Stomach (tissue), 9 donors: ENCODE data around the gene POLL. TPM values are rescaled to one million over a fixed set of nuclear protein-coding genes. Genes with fewer than 3 reads are reported as not detected.
A peak's percentile ranks its signal among the peaks of the same experiment; 100 is the strongest.

ENCODE experiments used
- DNase-seq, 2 donors: peaks; one replicate each; pipeline versions ENCODE4 v3.0.0 to v3.0.0-alpha.2; 2013 to 2019
- H3K27ac ChIP-seq, 5 donors: fragments of 200-600 bp in 4 of 5; sonication (generic) in 4 of 5; one replicate each; pipeline ENCODE4 v1.5.1; 2013 to 2019; ENCODE audit warnings: mild to moderate bottlenecking in 1 of 5, moderate library complexity in 1 of 5
- H3K27me3 ChIP-seq, 3 donors: fragments of 200-600 bp; sonication (generic); one replicate each; pipeline ENCODE4 v1.5.1; 2017 to 2019; ENCODE audit warnings: mixed run types in 1 of 3
- H3K36me3 ChIP-seq, 4 donors: fragments of 200-600 bp; sonication (generic); 1 replicate in 3 of 4; 2 replicates in 1 of 4; pipeline ENCODE4 v1.5.1; 2016 to 2019
- H3K4me1 ChIP-seq, 4 donors: fragments of 200-600 bp; sonication (generic); one replicate each; pipeline ENCODE4 v1.5.1; 2016 to 2019
- H3K4me3 ChIP-seq, 4 donors: fragments of 200-600 bp; sonication (generic) in 3 of 4; one replicate each; pipeline ENCODE4 v1.5.1; 2016 to 2019; ENCODE audit warnings: mild to moderate bottlenecking in 1 of 4
- H3K9me3 ChIP-seq, 4 donors: fragments of 200-600 bp; sonication (generic); one replicate each; pipeline ENCODE4 v1.5.1; 2016 to 2019
- CTCF ChIP-seq, 7 experiments: fragments of 450-650 bp in 4 of 7; fragments of 200-600 bp in 3 of 7; sonication (generic) in 3 of 7; IDR thresholded peaks; one replicate each; pipeline ENCODE4 v1.5.1; 2016 to 2019; ENCODE audit warnings: antibody characterized with exemption in 7 of 7, control low read depth in 2 of 7, mild to moderate bottlenecking in 1 of 7
- EP300 ChIP-seq: sonication (generic); formaldehyde crosslinking; IDR thresholded peaks from one replicate; pipeline ENCODE4 v1.6.1; 2017; ENCODE audit warnings: antibody characterized with exemption
- POLR2A ChIP-seq, 4 donors: fragments of 450-650 bp; IDR thresholded peaks; one replicate each; pipeline ENCODE4 v1.6.1; 2016; ENCODE audit warnings: antibody characterized with exemption in 4 of 4, control low read depth in 2 of 4, mild to moderate bottlenecking in 1 of 4, moderate library complexity in 1 of 4
- POLR2AphosphoS5 ChIP-seq, 3 donors: sonication (generic); formaldehyde crosslinking; IDR thresholded peaks; one replicate each; pipeline ENCODE4 v1.6.1; 2016; ENCODE audit warnings: antibody characterized with exemption in 3 of 3
- WGBS, 5 donors: extraction: QIAGEN DNeasy Blood & Tissue Kit in 3 of 5; methylation state at CpG; one replicate each; pipeline versions ENCODE4 v1.1.5 to v1.1.7; 2013 to 2018; 5-methylcytosine and 5-hydroxymethylcytosine counted together
- intact Hi-C: fragments of 100-400 bp; cut with DNase I; formaldehyde crosslinking; loops from one replicate; pipeline ENCODE4 v1.15.1; 2023; ENCODE audit warnings: low total_unique reads
- polyA plus RNA-seq, 3 donors: library from polyadenylated mRNA; stranded (reverse); fragments of 200-250 nt; gene quantifications; one replicate each; pipeline ENCODE4 v1.2.3, GENCODE V29; 2013
- total RNA-seq, 5 donors: library from RNA; depleted of rRNA; stranded (reverse); fragments of >200 nt; gene quantifications; one replicate each; pipeline versions ENCODE4 v1.1.0 to v1.2.3, GENCODE V29; 2014 to 2016
- donor health status: healthy with polysubstance abuse.
- donor health status: Bipolar disorder and iron deficiency.
- donor health status: healthy.

POLL gene
- total and polyA plus RNA-seq, 8 donors, result 12.9 to 122 (median 34.2) TPM

- no peaks in the 10 kb centered on the region for H3K36me3 ChIP-seq
- WGBS, 5 donors, result 65 to 68% (median 66%) methylated on average over 11 of the region's 11 CpGs
- H3K4me1 ChIP-seq, result peaks cover 7 to 11% (median 10%) of the 10 kb centered on the region in 4 donors
- H3K9me3 ChIP-seq, result no peaks in the 10 kb centered on the region
- TF ChIP-seq POLR2A (IDR thresholded peaks at IDR 0.05) (no peak), EP300 (no peak), CTCF (IDR thresholded peaks at IDR 0.05) (no peak), POLR2AphosphoS5 (IDR thresholded peaks at IDR 0.05) (no peak)
- H3K27ac ChIP-seq, result no peak overlapping the region
- intact Hi-C loops, result no loop called here
- H3K27me3 ChIP-seq, result peaks cover 9 to 89% (median 36%) of the 10 kb centered on the region in 3 donors
- H3K4me3 ChIP-seq, result no peak overlapping the region
- peak in 1 of 2 donors; percentile 17 for DNase-seq
Observed at GRCh38 chr10:101563497-101564040, 24.5 kb downstream of the POLL start.

DNA sequence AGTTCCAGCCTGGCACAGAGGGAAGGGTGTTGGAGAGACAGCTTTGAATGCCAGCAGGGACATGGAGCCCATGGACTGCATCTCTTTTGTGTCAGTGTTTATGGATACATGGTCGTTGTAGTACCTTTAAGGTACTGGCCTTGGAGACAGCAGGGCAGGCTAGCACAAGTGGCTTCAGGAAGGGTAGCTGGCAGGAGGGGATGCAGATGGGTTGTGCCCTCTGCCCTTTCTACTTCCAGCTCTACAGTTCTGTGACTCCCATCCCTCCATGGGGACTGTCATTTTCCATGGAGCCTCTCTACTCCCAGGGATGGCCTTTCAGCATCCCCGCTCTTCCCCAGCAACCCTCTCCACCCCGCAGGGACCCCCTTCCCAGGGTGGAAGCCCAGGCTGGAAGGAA, 25.1 kb downstream of the POLL start:
- no peak overlapping the region for H3K27ac ChIP-seq
- TF ChIP-seq POLR2A (IDR thresholded peaks at IDR 0.05), result no peak
- no peak for TF ChIP-seq EP300
- no peak for TF ChIP-seq POLR2AphosphoS5 (IDR thresholded peaks at IDR 0.05)
- no peak for TF ChIP-seq CTCF (IDR thresholded peaks at IDR 0.05)
- no peak for DNase-seq
- intact Hi-C loops, result no loop called here
- H3K36me3 ChIP-seq, result no peaks in the 10 kb centered on the region
- no peaks in the 10 kb centered on the region for H3K9me3 ChIP-seq
- 60 to 72% (median 64%) methylated on average over 3 of the region's 3 CpGs for WGBS, 5 donors
- H3K4me3 ChIP-seq, result no peak overlapping the region
- peaks cover 9 to 83% (median 33%) of the 10 kb centered on the region in 3 donors for H3K27me3 ChIP-seq
- peaks cover 7 to 11% (median 10%) of the 10 kb centered on the region in 4 donors for H3K4me1 ChIP-seq

- TF ChIP-seq POLR2AphosphoS5 (IDR thresholded peaks at IDR 0.05) (no peak), POLR2A (IDR thresholded peaks at IDR 0.05) (no peak), CTCF (IDR thresholded peaks at IDR 0.05) (no peak), EP300 (no peak)
- Histone ChIP-seq H3K4me3 (no peak overlapping the region), H3K4me1 (peaks cover 7 to 11% (median 10%) of the 10 kb centered on the region in 4 donors), H3K27me3 (peaks cover 9 to 76% (median 30%) of the 10 kb centered on the region in 3 donors), H3K9me3 (no peaks in the 10 kb centered on the region), H3K36me3 (no peaks in the 10 kb centered on the region), H3K27ac (no peak overlapping the region)
- no peak for DNase-seq
- intact Hi-C loops, result no loop called here
- 77 to 92% (median 89%) methylated on average over 5 of the region's 5 CpGs for WGBS, 5 donors
Observed at GRCh38 chr10:101562231-101562630, 25.8 kb downstream of the POLL start.

GRCh38 chr10:101561068-101561915, 26.8 kb downstream of the POLL start:
- 69 to 79% (median 76%) methylated on average over 11 to 15 of the region's 15 CpGs for WGBS, 5 donors
- intact Hi-C loops, result no loop called here
- H3K36me3 ChIP-seq, result no peaks in the 10 kb centered on the region

More at GRCh38 chr10:101561068-101561915, 26.8 kb downstream of the POLL start:
- no peak overlapping the region for H3K27ac ChIP-seq
- TF ChIP-seq POLR2AphosphoS5 (IDR thresholded peaks at IDR 0.05) (no peak), POLR2A (IDR thresholded peaks at IDR 0.05) (no peak), CTCF (IDR thresholded peaks at IDR 0.05) (no peak), EP300 (no peak)
- peaks cover 2 to 5% (median 3%) of the 10 kb centered on the region in 4 donors for H3K4me1 ChIP-seq
- no peak for DNase-seq
- H3K27me3 ChIP-seq, result peaks cover 6 to 66% (median 22%) of the 10 kb centered on the region in 3 donors
- no peak overlapping the region for H3K4me3 ChIP-seq
- H3K9me3 ChIP-seq, result no peaks in the 10 kb centered on the region
